GM21825 (cell line): ENCODE results near the gene SMG1.
"Not testable (repeated sequence)": the region's sequence is repeated elsewhere in the genome, so short reads cannot be mapped to it uniquely, and the experiment has no call there.

Source experiments
- ATAC-seq: cut with Tn5 transposase; IDR thresholded peaks from one replicate; pipeline ENCODE4 v1.9.1; 2021; ENCODE audit warnings: mild to moderate bottlenecking, moderate library complexity; ENCODE audit not compliant: unreplicated experiment

The SMG1 gene

DNA sequence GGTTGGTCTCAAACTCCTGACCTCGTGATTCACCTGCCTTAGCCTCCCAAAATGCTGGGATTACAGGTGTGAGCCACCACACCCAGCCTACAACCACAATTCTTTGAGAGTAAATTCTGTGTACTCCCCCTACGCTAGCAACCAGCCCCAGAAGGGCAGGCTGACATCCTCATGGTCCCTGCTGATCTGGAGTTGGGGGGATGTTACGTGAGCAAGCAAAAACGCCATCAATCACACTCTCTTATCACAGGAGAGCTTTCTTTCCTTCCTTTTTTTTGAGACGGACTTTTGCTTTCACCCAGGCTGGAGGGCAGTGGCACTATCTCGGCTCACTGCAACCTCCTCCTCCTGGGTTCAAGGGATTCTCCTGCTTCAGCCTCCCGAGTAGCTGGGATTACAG lies 154.0 kb downstream of the SMG1 start:
- not testable (repeated sequence) for ATAC-seq

DNA sequence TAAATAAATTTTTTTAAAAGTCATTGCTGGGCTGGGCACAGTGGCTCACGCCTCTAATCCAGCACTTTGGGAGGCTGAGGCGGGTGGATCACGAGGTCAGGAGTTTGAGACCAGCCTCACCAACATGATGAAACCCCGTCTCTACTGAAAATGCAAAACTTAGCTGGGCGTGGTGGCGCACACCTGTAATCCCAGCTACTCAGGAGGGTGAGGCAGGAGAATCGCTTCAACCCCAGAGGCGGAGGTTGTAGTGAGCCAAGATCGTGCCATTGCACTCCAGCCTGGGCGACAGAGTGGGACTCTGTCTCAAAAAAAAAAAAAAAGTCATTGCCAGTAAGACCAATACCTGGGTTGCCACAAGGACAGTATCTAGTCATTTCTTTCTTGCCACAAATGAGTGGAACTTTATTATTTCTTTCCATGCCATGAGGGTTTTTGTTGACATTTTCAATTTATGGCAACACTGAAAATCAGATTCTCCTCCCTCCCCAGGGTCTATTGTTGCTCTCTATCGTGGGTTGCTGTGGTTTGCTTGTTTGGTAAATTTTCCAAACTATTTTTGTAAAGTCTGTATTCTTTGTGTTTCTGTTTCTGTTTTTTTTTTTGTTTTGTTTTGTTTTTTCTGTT lies 155.8 kb downstream of the SMG1 start:
- not testable (repeated sequence) for ATAC-seq

DNA sequence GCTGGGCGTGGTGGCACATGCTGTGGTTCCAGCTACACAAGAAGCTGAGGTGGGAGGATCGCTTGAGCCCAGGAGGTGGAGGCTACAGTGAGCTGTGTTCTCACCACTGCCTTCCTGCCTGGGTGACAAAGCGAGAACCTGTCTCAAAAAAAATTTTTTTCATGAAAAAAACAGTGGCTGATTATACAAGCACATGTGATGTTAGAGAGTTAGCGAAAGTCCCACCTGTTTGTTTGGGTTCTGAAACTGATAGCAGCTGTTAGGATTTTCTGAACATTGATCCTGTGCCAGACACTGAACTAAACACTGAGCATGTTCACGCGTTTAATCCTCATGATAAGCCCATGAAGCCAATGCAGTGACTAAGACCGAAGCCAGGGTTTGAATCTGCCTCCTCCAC lies 159.0 kb downstream of the SMG1 start:
- ATAC-seq: not testable (repeated sequence)

DNA sequence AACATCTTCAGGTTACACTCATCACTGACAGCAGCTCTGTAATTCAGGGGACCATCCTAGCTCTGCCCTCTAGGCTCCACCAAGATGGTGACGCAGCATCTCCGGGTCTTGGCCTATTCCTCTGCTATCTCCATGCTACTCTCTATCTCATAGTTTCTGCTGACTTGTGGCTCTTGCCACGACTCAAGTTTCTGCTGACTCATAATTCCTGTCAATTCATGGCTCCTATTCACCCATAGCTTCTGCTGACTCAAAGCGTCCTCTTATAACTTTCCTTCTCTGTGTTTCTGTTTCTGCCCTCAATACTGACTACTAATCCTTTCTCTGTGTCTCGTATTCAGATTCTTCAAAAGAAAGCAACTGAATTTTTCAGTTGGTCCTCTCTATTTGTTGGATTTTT lies 163.5 kb downstream of the SMG1 start:
- not testable (repeated sequence) for ATAC-seq

DNA sequence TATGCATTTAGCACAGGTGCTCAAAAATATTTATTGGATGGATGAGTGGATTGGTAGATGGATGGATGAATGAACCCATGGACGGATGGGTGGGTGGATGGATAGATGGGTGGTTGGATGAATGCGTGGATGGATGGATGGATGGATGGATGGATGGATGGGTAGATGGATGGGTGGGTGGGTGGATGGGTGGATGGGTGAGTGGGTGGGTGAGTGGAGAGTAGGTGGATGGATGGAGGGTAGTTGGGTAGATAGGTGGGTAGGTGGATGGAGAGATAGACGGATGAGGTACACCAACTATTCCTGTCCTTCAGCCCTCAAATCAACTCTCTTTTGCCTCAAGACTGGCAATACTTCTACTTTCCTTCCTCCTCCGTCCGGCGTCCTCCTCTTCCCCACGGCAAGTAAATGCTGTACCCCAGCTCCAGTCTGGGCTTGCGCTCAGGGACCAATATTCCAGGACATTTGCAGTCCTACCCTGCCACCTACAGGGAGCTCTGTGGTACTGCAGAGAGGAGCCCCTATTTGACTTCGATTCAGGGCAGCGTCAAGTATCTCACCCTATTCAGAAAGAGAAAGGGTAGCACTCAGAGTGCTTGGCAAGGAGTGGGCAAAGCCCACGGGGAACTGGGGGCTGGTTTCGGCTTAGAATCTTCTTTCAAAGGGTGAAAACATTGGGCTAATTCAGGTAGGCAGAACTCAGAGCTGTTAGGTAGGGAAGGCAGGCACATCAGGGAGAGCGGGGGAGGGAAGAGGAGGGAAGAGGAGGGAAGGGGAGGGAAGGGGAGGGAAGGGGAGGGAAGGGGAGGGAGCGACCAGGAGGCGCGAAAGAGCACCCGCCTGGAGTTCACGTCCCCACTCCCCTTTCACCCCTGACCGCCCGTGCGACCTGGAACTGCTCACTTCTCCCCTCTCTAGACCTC lies 166.3 kb downstream of the SMG1 start:
- peak; percentile 53 for ATAC-seq

DNA sequence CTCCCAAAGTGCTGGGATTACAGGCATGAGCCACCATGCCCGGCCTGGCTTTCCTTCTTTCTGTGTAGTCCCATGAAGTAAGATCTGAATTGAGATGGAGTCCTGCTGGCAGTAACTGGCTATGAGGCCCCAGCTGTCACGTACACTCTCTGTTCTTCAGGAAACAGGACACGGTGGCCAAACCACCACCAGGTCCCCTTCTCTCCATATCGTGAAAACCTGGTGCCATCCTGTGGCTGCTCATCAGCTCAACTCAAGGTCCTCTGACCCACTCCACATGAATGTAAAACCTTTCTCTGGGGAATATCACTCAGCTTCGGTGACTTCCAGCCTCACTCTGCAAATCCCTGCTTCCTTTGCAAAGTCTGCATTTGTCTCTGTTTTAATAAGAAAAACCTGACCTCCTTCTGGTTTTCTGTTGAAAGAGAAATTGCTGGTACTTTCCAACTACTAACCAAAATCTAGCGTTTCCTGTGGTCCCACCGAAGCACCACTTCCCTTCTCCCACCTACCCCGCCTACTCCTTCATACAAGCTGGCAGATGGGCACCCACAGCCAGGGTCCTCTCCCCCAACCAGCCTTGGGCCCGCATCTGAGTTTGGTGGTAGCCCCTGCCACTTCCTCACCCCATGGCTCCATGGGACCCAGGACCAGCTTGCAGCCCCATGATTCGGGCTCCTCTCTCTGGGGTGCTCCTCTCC lies 168.1 kb downstream of the SMG1 start:
- ATAC-seq: not testable (repeated sequence)

DNA sequence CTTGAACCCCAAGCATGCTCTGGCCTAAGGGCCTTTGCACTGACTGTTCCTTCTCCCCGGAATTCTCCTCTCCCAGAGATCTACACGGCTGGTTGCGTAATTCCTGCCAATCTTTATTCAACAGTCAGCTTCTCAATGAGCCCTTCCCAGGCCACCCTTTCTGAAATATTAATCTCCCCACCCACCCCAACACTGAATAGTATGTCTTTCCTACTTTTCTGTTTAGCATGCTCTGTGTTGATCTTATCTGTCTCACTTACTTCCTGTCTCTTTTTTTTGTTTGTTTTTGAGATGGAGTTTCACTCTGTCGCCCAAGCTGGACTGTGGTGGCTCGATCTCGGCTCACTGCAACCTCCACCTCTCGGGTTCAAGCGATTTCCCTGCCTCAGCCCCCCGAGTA lies 169.6 kb downstream of the SMG1 start:
- not testable (repeated sequence) for ATAC-seq
